Measurements from ENCODE around the gene NLK. TPM values are rescaled to one million over a fixed set of nuclear protein-coding genes. Genes with fewer than 3 reads are reported as not detected.

NLK gene
- total and polyA plus RNA-seq, 8 donors, result 18.8 to 21.3 (median 20.1) TPM

DNA sequence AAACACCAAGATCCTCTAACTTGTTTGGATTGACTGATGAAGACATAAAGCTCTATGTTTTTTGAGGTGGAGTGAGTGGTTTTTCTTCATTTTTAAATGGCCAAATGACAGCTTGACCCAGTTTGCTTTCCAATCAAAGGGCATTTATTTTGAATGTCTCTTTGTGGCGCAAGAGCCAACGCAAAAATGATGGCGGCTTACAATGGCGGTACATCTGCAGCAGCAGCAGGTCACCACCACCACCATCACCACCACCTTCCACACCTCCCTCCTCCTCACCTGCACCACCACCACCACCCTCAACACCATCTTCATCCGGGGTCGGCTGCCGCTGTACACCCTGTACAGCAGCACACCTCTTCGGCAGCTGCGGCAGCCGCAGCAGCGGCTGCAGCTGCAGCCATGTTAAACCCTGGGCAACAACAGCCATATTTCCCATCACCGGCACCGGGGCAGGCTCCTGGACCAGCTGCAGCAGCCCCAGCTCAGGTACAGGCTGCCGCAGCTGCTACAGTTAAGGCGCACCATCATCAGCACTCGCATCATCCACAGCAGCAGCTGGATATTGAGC is 329 bp downstream of the NLK start:
- Histone ChIP-seq H3K36me3 (no peaks in the 10 kb centered on the region), H3K9me3 (no peaks in the 10 kb centered on the region), H3K27ac (no peak overlapping the region), H3K4me1 (peaks cover 11 to 56% of the 10 kb centered on the region in 2 donors), H3K4me3 (peak overlapping the region; percentile 86 to 87), H3K27me3 (no peaks in the 10 kb centered on the region)
- peak in 1 of 4 donors; percentile 73 for DNase-seq
- no peak for ATAC-seq
- TF ChIP-seq, protein P1, sequence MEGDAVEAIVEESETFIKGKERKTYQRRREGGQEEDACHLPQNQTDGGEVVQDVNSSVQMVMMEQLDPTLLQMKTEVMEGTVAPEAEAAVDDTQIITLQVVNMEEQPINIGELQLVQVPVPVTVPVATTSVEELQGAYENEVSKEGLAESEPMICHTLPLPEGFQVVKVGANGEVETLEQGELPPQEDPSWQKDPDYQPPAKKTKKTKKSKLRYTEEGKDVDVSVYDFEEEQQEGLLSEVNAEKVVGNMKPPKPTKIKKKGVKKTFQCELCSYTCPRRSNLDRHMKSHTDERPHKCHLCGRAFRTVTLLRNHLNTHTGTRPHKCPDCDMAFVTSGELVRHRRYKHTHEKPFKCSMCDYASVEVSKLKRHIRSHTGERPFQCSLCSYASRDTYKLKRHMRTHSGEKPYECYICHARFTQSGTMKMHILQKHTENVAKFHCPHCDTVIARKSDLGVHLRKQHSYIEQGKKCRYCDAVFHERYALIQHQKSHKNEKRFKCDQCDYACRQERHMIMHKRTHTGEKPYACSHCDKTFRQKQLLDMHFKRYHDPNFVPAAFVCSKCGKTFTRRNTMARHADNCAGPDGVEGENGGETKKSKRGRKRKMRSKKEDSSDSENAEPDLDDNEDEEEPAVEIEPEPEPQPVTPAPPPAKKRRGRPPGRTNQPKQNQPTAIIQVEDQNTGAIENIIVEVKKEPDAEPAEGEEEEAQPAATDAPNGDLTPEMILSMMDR (IDR thresholded peaks at IDR 0.05), result no peak
- intact Hi-C loops (cut with DNase I), result no loop called here

DNA sequence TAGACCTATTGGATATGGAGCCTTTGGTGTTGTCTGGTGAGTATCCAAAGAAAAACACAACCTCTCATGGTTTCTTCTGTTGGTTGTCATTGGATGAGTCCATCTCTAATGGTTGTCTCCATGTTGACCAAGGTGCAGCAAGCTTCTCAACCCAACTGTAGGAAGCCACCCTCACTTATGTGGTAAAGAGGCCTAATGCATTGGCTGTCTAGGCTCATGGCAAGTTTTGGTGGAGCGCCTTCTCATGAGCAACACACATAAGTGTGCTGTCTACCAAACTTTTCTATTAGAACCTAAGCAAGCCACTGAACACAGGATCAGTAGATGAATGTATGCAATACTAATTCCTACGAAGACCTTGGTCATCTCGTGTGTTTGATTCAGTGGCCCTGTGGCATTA is 819 bp downstream of the NLK start:
- Histone ChIP-seq H3K4me3 (peak overlapping the region in 1 of 2 donors; percentile 17), H3K27ac (no peak overlapping the region), H3K27me3 (no peaks in the 10 kb centered on the region), H3K36me3 (no peaks in the 10 kb centered on the region), H3K9me3 (no peaks in the 10 kb centered on the region), H3K4me1 (peaks cover 11 to 56% of the 10 kb centered on the region in 2 donors)
- ATAC-seq (no peak), DNase-seq (no peak)
- intact Hi-C loops (cut with DNase I), result no loop called here
- TF ChIP-seq, protein P1 (IDR thresholded peaks at IDR 0.05), result no peak

DNA sequence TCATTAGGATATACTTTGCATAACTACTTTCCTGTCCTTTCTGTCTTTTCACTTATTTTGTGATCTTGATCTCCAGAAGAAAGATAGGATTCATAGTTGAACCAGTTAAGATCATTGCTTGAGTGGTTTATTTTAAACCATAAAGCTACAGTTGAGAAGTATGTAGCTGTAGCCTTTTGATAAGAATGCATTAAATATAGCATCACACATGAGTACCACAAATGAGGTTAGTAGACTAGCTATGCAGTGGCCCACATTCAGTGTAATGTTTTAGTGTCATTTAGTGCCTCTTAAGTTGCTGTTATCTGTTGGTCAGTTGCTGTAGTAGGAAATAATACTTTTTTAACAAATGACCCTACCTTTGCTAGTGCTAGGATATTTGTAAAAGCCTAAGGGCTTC is 1.3 kb downstream of the NLK start:
- ATAC-seq (no peak), DNase-seq (no peak)
- intact Hi-C loops (cut with DNase I), result no loop called here
- Histone ChIP-seq H3K27ac (no peak overlapping the region), H3K4me3 (peak overlapping the region; percentile 1 to 17), H3K9me3 (no peaks in the 10 kb centered on the region), H3K36me3 (no peaks in the 10 kb centered on the region), H3K27me3 (no peaks in the 10 kb centered on the region), H3K4me1 (peaks cover 11 to 56% of the 10 kb centered on the region in 2 donors)
- TF ChIP-seq, protein P1 (IDR thresholded peaks at IDR 0.05), result no peak

DNA sequence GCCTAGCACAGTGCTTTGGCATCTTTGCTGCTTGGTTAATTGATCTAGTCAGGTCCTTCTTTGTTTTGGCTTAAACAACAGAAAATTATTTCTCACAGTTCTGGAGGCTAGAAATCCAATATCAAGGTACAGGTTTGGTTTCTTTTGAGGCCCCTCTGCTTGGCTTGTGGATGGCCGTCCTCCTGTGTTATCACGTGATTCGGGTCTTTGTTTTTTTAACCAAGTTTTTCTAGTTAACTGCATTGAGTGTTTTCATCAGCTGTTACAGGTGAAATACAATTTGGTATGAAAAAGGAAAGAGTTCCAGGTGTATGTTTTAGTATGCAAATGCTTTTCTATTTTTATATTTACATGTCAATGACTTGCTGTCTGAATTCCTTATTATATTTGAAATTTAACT is 2.8 kb downstream of the NLK start:
- no peak overlapping the region for H3K4me3 ChIP-seq
- no peak for ATAC-seq
- intact Hi-C loops (cut with DNase I), result no loop called here

DNA sequence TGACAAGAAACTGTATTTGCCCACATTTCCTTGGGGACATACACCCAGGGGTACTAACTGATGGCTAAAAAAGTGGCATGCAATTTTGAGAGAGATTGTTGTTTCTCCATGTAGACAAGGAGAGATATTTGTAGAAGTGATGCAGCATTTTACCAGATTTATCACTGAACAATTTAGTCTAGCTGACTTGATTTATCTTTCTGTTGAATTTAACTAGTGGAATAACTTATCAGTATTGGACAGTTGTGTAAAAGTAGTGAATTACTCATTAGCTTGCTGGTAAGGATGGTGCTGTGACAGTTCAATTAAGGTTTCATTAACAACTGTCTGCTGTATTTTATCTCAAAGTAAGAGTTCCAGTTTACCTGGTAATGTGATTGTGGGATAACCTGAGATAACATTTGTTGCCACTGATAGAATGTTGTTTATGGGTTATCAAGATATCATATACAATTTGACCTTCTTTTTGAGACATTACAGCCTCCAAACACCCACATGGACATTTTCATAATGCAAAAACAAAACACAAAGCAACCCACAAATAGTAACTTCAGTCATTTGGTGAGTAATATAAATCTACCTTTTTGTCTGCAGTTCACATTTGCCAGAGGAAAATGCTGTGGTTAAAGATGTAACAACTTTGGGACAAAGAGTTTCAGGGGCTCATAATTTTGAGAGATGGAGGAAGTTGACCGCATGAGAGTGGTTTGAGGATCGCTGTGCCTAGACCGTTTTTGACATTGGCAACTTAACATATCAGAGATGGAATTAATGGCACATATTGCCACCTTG is 3.8 kb downstream of the NLK start:
- no peaks in the 10 kb centered on the region for H3K27me3 ChIP-seq
- H3K4me1 ChIP-seq, result peaks cover 11 to 56% of the 10 kb centered on the region in 2 donors
- DNase-seq (no peak), ATAC-seq (no peak)
- H3K27ac ChIP-seq, result no peak overlapping the region
- TF ChIP-seq, protein P1 (IDR thresholded peaks at IDR 0.05), result no peak
- H3K4me3 ChIP-seq, result no peak overlapping the region
- no peaks in the 10 kb centered on the region for H3K9me3 ChIP-seq
- H3K36me3 ChIP-seq, result no peaks in the 10 kb centered on the region
- intact Hi-C loops (cut with DNase I), result no loop called here

More for the DNA sequence above, 2.8 kb downstream of the NLK start:
- DNase-seq, result no peak
- no peaks in the 10 kb centered on the region for H3K9me3 ChIP-seq
- peaks cover 11 to 56% of the 10 kb centered on the region in 2 donors for H3K4me1 ChIP-seq
- H3K36me3 ChIP-seq, result no peaks in the 10 kb centered on the region
- TF ChIP-seq, protein P1 (IDR thresholded peaks at IDR 0.05), result no peak
- H3K27me3 ChIP-seq, result no peaks in the 10 kb centered on the region
- no peak overlapping the region for H3K27ac ChIP-seq

Measured in left lung (tissue), 10 donors.